MCF 10A (cell line): ENCODE measurements around the gene LRRC1. TPM values are rescaled to one million over a fixed set of nuclear protein-coding genes. Genes with fewer than 3 reads are reported as not detected.

Experiments
- BruUV-seq: library from RNA; stranded (reverse); fragments of 400-500 nt; replicated peaks from 2 replicates; lab custom pipeline; 2021; lab: Mats Ljungman, UMichigan
- CTCF ChIA-PET: fragments of 300-600 bp; sonication (Branson Sonifier 250); formaldehyde crosslinking; extraction: SDS; loops from one replicate; lab custom pipeline; 2021; ENCODE audit warnings: antibody characterized with exemption, inconsistent platforms; lab: Yijun Ruan, JAX
- POLR2A ChIA-PET: fragments of 300-600, 350-650 bp; sonication (Branson Sonifier 250); formaldehyde crosslinking; extraction: SDS; loops from one replicate; lab custom pipeline; 2020; ENCODE audit warnings: antibody characterized with exemption, inconsistent platforms; lab: Yijun Ruan, JAX
- DNase-seq: peaks from one replicate; pipeline ENCODE4 v3.0.0-alpha.2; 2018; ENCODE audit not compliant: unreplicated experiment
- H3K27ac Mint-ChIP-seq: one replicate; pipeline ENCODE4 v1.8.0; 2022; ENCODE audit warnings: mild to moderate bottlenecking, low read depth, mixed read lengths; ENCODE audit not compliant: unreplicated experiment
- H3K27me3 Mint-ChIP-seq: one replicate; pipeline ENCODE4 v1.8.0; 2022; ENCODE audit warnings: mixed read lengths; ENCODE audit not compliant: insufficient read depth, unreplicated experiment
- H3K36me3 Mint-ChIP-seq: one replicate; pipeline ENCODE4 v1.8.0; 2022; ENCODE audit warnings: mild to moderate bottlenecking, moderate library complexity, mixed read lengths; ENCODE audit not compliant: insufficient read depth, unreplicated experiment
- H3K4me1 Mint-ChIP-seq: one replicate; pipeline ENCODE4 v1.8.0; 2022; ENCODE audit warnings: mixed read lengths; ENCODE audit not compliant: insufficient read depth, unreplicated experiment
- H3K4me3 Mint-ChIP-seq: one replicate; pipeline ENCODE4 v1.8.0; 2022; ENCODE audit warnings: mild to moderate bottlenecking, moderate library complexity, mixed read lengths; ENCODE audit not compliant: unreplicated experiment
- H3K9me3 Mint-ChIP-seq: one replicate; pipeline ENCODE4 v1.8.0; 2022; ENCODE audit warnings: mixed read lengths; ENCODE audit not compliant: unreplicated experiment
- CTCF ChIP-seq: fragments of 200-600 bp; IDR thresholded peaks from one replicate; pipeline ENCODE4 v1.8.0; 2022; ENCODE audit warnings: antibody characterized with exemption, mild to moderate bottlenecking; ENCODE audit not compliant: unreplicated experiment
- intact Hi-C: fragments of 100-400 bp; cut with micrococcal nuclease; formaldehyde crosslinking; loops from 2 replicates; pipeline ENCODE4 v1.14.1; 2022
- total RNA-seq: library from RNA; stranded (reverse); gene quantifications from 2 replicates; pipeline ENCODE4 v1.2.3, GENCODE V29; 2022

LRRC1 gene
- total RNA-seq, 1 experiment from 2014 or later, result 18.6 TPM

DNA sequence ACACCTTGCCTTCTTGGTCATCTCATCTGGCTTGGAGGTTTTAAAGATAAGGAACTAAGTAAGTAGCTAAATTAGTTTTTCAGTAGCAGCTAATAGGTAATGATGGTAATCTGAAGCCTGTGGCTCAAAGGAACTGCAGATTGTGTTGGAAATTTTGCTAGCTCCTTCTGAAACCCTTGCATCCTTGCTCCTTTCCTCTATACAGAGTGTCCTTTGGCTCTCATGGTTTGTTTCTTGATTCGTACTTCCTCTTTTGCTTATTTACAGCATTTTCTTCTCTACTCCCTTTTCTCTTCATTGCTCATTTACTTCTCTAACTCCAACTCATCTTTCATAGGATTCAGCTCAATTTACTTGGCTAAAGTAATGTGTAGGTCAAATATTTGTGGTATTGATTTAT, 19.0 kb downstream of the LRRC1 start:
- ChIA-PET CTCF (interaction anchor here (0.7 to 1.2 kb wide), 2 partner anchors 49 to 85 kb away, joined by 4 to 6 read pairs; no protein-coding TSS in a partner anchor), POLR2A (interaction anchor here (0.6 to 4.6 kb wide), 4 partner anchors 9 to 1649 kb away, joined by 3 to 79 read pairs (median 3); partner anchors contain the start of gene LRRC1)
- DNase-seq, result no peak
- Mint-ChIP-seq H3K36me3 (peaks cover 7% of the 10 kb centered on the region), H3K4me3 (no peak overlapping the region), H3K27ac (peak overlapping the region; percentile 20), H3K4me1 (peaks cover 45% of the 10 kb centered on the region), H3K9me3 (no peaks in the 10 kb centered on the region), H3K27me3 (no peaks in the 10 kb centered on the region)
- BruUV-seq, result no TSS peak
- TF ChIP-seq CTCF, result no peak
- intact Hi-C loops, result no loop called here

- no TSS peak for BruUV-seq
- H3K36me3 Mint-ChIP-seq, result peaks cover 6% of the 10 kb centered on the region
- no peaks in the 10 kb centered on the region for H3K27me3 Mint-ChIP-seq
- peaks cover 50% of the 10 kb centered on the region for H3K4me1 Mint-ChIP-seq
- no peaks in the 10 kb centered on the region for H3K9me3 Mint-ChIP-seq
- no peak for TF ChIP-seq CTCF
- DNase-seq, result no peak
- POLR2A ChIA-PET, result interaction anchor here (0.6 to 4.6 kb wide), 7 partner anchors 9 to 186 kb away, joined by 3 to 79 read pairs (median 3); partner anchors contain the start of gene LRRC1
- intact Hi-C loops, result no loop called here
- no peak overlapping the region for H3K4me3 Mint-ChIP-seq
- peak overlapping the region; percentile 20 for H3K27ac Mint-ChIP-seq
- CTCF ChIA-PET, result interaction anchor here (0.7 kb wide), 1 partner anchor 50 kb away, joined by 4 read pairs; no protein-coding TSS in a partner anchor
These were observed 19.5 kb downstream of the LRRC1 start for GRCh38 chr6:53814353-53814752.

DNA sequence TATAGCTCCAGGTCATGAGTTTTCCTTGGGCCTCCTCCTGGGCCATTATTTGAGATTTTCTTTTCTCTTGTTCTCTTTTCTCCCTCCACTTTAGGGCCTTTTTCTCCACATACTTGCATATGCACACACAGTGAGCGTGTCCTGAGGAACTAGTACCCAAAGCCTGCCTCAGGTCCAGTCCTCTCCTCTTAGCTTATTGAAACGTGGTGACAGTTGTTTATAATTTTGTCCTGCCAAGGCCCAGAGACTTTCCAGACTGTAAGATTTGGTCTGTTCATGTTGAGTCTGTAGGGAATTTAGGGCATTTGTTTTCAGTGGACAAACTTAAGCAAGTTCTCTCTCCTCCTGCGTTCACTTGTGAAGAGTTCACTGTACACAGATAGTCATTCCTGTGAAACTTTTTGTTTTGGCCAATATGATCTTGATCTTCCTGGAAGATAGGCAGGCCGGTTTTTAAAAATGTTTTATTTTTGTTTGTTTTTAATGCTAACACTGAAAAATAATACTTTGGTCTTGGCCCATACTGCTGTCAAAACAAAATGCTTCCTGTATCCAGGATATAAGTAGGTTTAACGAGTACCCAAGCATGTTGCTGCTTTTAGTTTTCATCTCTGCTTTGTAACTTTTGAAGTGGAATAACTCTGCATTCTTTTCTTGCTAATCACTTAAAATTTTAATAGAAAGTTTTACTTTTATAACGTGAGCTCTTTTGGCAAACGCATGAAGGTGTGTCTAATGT, 20.7 kb downstream of the LRRC1 start:
- peak overlapping the region; percentile 17 for H3K27ac Mint-ChIP-seq
- H3K9me3 Mint-ChIP-seq, result no peaks in the 10 kb centered on the region
- no peaks in the 10 kb centered on the region for H3K36me3 Mint-ChIP-seq
- H3K27me3 Mint-ChIP-seq, result no peaks in the 10 kb centered on the region
- BruUV-seq, result no TSS peak
- ChIA-PET CTCF (interaction anchor here (0.6 to 1.6 kb wide), 2 partner anchors 153 to 164 kb away, joined by 3 read pairs; no protein-coding TSS in a partner anchor), POLR2A (interaction anchor here (1.3 to 4.6 kb wide), 5 partner anchors 13 to 69 kb away, joined by 3 to 79 read pairs (median 3); partner anchors contain the start of gene LRRC1)
- no peak for TF ChIP-seq CTCF
- no peak overlapping the region for H3K4me3 Mint-ChIP-seq
- DNase-seq, result no peak
- intact Hi-C loops, result no loop called here
- peaks cover 48% of the 10 kb centered on the region for H3K4me1 Mint-ChIP-seq

DNA sequence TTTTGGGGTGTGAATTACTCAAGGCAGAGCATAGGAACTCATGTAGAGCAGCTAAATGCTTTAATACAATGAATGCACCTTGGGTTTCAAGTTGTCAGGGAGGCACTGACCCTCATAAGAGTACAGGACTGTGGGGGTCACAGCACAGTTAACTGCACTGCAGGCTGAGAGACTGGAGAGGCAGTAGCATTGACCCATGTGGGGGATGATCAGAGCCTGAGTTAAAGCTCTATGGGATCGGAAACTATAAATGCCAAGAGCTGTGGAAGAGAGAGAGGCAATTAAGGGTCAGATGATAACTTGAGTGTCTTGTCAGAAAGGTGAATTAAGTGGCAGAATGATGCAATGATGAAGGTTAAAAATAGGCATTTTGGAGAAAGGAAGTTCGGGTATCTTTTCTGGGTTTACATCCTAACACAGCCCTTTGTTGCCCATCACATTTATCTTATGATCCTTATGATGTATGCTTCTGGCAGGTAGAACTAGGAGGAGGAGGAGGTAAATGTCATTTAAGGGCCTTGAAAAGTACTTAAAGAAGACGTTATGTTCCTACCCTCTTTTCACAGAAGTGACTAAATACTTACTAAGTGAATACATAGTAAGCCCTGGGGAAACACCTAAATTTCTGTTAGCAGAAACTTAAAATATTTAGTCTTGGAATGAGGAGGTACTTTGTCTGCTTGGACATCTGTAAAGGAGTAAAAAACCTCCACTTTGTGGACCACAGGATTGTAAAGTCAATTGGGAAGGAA, 24.2 kb downstream of the LRRC1 start:
- Mint-ChIP-seq H3K4me1 (peaks cover 20% of the 10 kb centered on the region), H3K27me3 (no peaks in the 10 kb centered on the region), H3K27ac (peak overlapping the region; percentile 47), H3K36me3 (no peaks in the 10 kb centered on the region), H3K9me3 (no peaks in the 10 kb centered on the region), H3K4me3 (no peak overlapping the region)
- no peak for DNase-seq
- BruUV-seq, result no TSS peak
- TF ChIP-seq CTCF, result no peak
- ChIA-PET POLR2A (no interaction called here), CTCF (no interaction called here)
- intact Hi-C loops, result no loop called here
